Right lobe of liver (tissue), 6 donors: Measurements from ENCODE around the gene PRR23A. TPM values are rescaled to one million over a fixed set of nuclear protein-coding genes. Genes with fewer than 3 reads are reported as not detected.

Experiments
- ATAC-seq, 4 donors: fragments of 200-7000 bp; cut with Tn5 transposase; one replicate each; pipeline ENCODE4 v1.9.1; 2020; ENCODE audit warnings: mild to moderate bottlenecking in 4 of 4, moderate library complexity in 4 of 4
- DNase-seq, 3 donors: peaks; one replicate each; pipeline ENCODE4 v3.0.0-alpha.2; 2020
- H3K27ac ChIP-seq, 3 donors: fragments of 200-600 bp; one replicate each; pipeline ENCODE4 v1.8.0; 2022
- H3K27me3 ChIP-seq, 2 donors: fragments of 200-600 bp; one replicate each; pipeline ENCODE4 v1.8.0; 2022
- H3K36me3 ChIP-seq, 4 donors: fragments of 200-600 bp; sonication (generic) in 1 of 4; one replicate each; pipeline versions ENCODE4 v1.5.1 to v1.8.0; 2017 to 2022; ENCODE audit warnings: control low read depth in 1 of 4
- H3K4me1 ChIP-seq, 4 donors: fragments of 200-600 bp; sonication (generic) in 1 of 4; one replicate each; pipeline versions ENCODE4 v1.5.1 to v1.8.0; 2017 to 2022; ENCODE audit warnings: control low read depth in 1 of 4
- H3K4me3 ChIP-seq, 3 donors: fragments of 200-600 bp; one replicate each; pipeline ENCODE4 v1.8.0; 2022
- H3K9me3 ChIP-seq, 4 donors: fragments of 200-600 bp; sonication (generic) in 1 of 4; one replicate each; pipeline versions ENCODE4 v1.5.1 to v1.8.0; 2017 to 2022; ENCODE audit warnings: control low read depth in 1 of 4
- CTCF ChIP-seq, 4 donors: fragments of 200-600 bp in 3 of 4; fragments of 450-650 bp in 1 of 4; IDR thresholded peaks; one replicate each; pipeline versions ENCODE4 v1.5.1 to v1.8.0; 2016 to 2022; ENCODE audit warnings: antibody characterized with exemption in 4 of 4, mild to moderate bottlenecking in 2 of 4
- POLR2A ChIP-seq: fragments of 450-650 bp; IDR thresholded peaks from one replicate; pipeline ENCODE4 v1.6.1; 2017; ENCODE audit warnings: antibody characterized with exemption, mild to moderate bottlenecking
- WGBS: methylation state at CpG from one replicate; pipeline ENCODE4 v1.1.6; 2018; ENCODE audit warnings: low coverage, low lambda C conversion rate; ENCODE audit not compliant: insufficient coverage; ENCODE audit errors: missing lambda C conversion rate; 5-methylcytosine and 5-hydroxymethylcytosine counted together
- intact Hi-C, 2 donors: fragments of 100-400 bp; cut with DNase I; formaldehyde crosslinking; loops; one replicate each; pipeline versions ENCODE4 v1.11.2 to v1.14.1; 2022
- total RNA-seq, 6 experiments: library from RNA; depleted of rRNA in 2 of 6; stranded (reverse); fragments of >200 nt in 2 of 6; fragmentation: NEBNext Ultra II Directional in 3 of 6; extraction: Animal tissue kit (Norgen Biotek cat#: 25700) in 3 of 6; gene quantifications; one replicate each; pipeline versions ENCODE4 v1.1.0 to v1.2.4, GENCODE V29; 2016 to 2023
- donor health status: DM: no; HTN: yes; CAD: no.
- donor health status: DM: no; HTN: no; CAD: no.
- donor health status: DM: no; HTN: no; CAD: no.
- donor health status: DM: no; HTN: yes; CAD: no.
- donor health status: DM: no; HTN: yes; CAD: no.

The PRR23A gene
- total RNA-seq, 6 experiments from 2014 or later: not detected

GRCh38 chr3:138987181-138987580 lies 18.9 kb downstream of the PRR23A start:
- no peaks in the 10 kb centered on the region for H3K4me1 ChIP-seq
- ATAC-seq (no peak), DNase-seq (no peak)
- no peak overlapping the region for H3K4me3 ChIP-seq
- no peaks in the 10 kb centered on the region for H3K9me3 ChIP-seq
- 87% methylated on average over 2 of the region's 2 CpGs for WGBS
- no peaks in the 10 kb centered on the region for H3K27me3 ChIP-seq
- H3K27ac ChIP-seq: no peak overlapping the region
- no peak for TF ChIP-seq POLR2A
- no peak for TF ChIP-seq CTCF (IDR thresholded peaks at IDR 0.05)
- intact Hi-C loops: no loop called here
- H3K36me3 ChIP-seq: no peaks in the 10 kb centered on the region

GRCh38 chr3:138985932-138986331 lies 20.1 kb downstream of the PRR23A start:
- Histone ChIP-seq H3K9me3 (no peaks in the 10 kb centered on the region), H3K27ac (no peak overlapping the region), H3K4me1 (no peaks in the 10 kb centered on the region), H3K4me3 (no peak overlapping the region), H3K36me3 (no peaks in the 10 kb centered on the region), H3K27me3 (no peaks in the 10 kb centered on the region)
- ATAC-seq (no peak), DNase-seq (no peak)
- WGBS: 44% methylated on average over 4 of the region's 4 CpGs
- intact Hi-C loops: no loop called here
- TF ChIP-seq POLR2A (no peak), CTCF (IDR thresholded peaks at IDR 0.05) (no peak)

- no peak for ATAC-seq
- TF ChIP-seq CTCF (IDR thresholded peaks at IDR 0.05) (no peak), POLR2A (no peak)
Measured at GRCh38 chr3:138984816-138985215, 21.3 kb downstream of the PRR23A start.

GRCh38 chr3:138976047-138976446 lies 30.0 kb downstream of the PRR23A start:
- no peak for ATAC-seq
- intact Hi-C loops: no loop called here

More at GRCh38 chr3:138984816-138985215, 21.3 kb downstream of the PRR23A start:
- Histone ChIP-seq H3K4me3 (no peak overlapping the region), H3K27me3 (no peaks in the 10 kb centered on the region), H3K27ac (no peak overlapping the region), H3K9me3 (no peaks in the 10 kb centered on the region), H3K4me1 (no peaks in the 10 kb centered on the region), H3K36me3 (no peaks in the 10 kb centered on the region)
- intact Hi-C loops: no loop called here
- no peak for DNase-seq
- 42% methylated on average over 2 of the region's 3 CpGs for WGBS

More at GRCh38 chr3:138976047-138976446, 30.0 kb downstream of the PRR23A start:
- DNase-seq: no peak
- TF ChIP-seq POLR2A: no peak
- no peak for TF ChIP-seq CTCF (IDR thresholded peaks at IDR 0.05)
- no peak overlapping the region for H3K4me3 ChIP-seq
- no peak overlapping the region for H3K27ac ChIP-seq
- H3K27me3 ChIP-seq: no peaks in the 10 kb centered on the region
- no peaks in the 10 kb centered on the region for H3K36me3 ChIP-seq
- no peaks in the 10 kb centered on the region for H3K9me3 ChIP-seq
- no peaks in the 10 kb centered on the region for H3K4me1 ChIP-seq
